Measurements from ENCODE around the gene TMEM63C. TPM values are rescaled to one million over a fixed set of nuclear protein-coding genes. Genes with fewer than 3 reads are reported as not detected.

The TMEM63C gene
- total RNA-seq, 1 experiment from 2014 or later = 0.77 TPM

GRCh38 chr14:77256694-77257093 is 75.1 kb downstream of the TMEM63C start:
- no peak for DNase-seq (ENCODE audit: low spot score)

- DNase-seq (ENCODE audit: low spot score) = no peak
Measured at GRCh38 chr14:77257700-77258099, 76.1 kb downstream of the TMEM63C start.

- no peak for DNase-seq (ENCODE audit: low spot score)
Measured at GRCh38 chr14:77258566-77258965, 77.0 kb downstream of the TMEM63C start.

GRCh38 chr14:77259025-77259715 is 77.6 kb downstream of the TMEM63C start:
- DNase-seq (ENCODE audit: low spot score) = no peak

- no peak for DNase-seq (ENCODE audit: low spot score)
Measured at GRCh38 chr14:77260199-77260598, 78.6 kb downstream of the TMEM63C start.

- DNase-seq (ENCODE audit: low spot score) = no peak
Measured at GRCh38 chr14:77260631-77261030, 79.0 kb downstream of the TMEM63C start.

GRCh38 chr14:77264466-77265186 is 83.0 kb downstream of the TMEM63C start:
- DNase-seq (ENCODE audit: low spot score) = no peak

GRCh38 chr14:77265187-77265515 is 83.6 kb downstream of the TMEM63C start:
- DNase-seq (ENCODE audit: low spot score) = no peak

GRCh38 chr14:77265561-77266335 is 84.2 kb downstream of the TMEM63C start:
- DNase-seq (ENCODE audit: low spot score) = no peak

- DNase-seq (ENCODE audit: low spot score) = no peak
Measured at GRCh38 chr14:77266336-77266735, 84.7 kb downstream of the TMEM63C start.

- DNase-seq (ENCODE audit: low spot score) = no peak
Measured at GRCh38 chr14:77267937-77268699, 86.5 kb downstream of the TMEM63C start.

GRCh38 chr14:77268989-77269600 is 87.5 kb downstream of the TMEM63C start:
- DNase-seq (ENCODE audit: low spot score) = no peak

GRCh38 chr14:77270361-77271112 is 88.9 kb downstream of the TMEM63C start:
- DNase-seq (ENCODE audit: low spot score) = no peak

- DNase-seq (ENCODE audit: low spot score) = no peak
Measured at GRCh38 chr14:77271113-77271710, 89.6 kb downstream of the TMEM63C start, which contains the start of gene NGB. NGB (minus strand) TSS chr14:77271206; CDS start chr14:77270937, 269 bp downstream.

- no peak for DNase-seq (ENCODE audit: low spot score)
Measured at GRCh38 chr14:77272261-77272660, 90.7 kb downstream of the TMEM63C start.

GRCh38 chr14:77273796-77274195 is 92.2 kb downstream of the TMEM63C start:
- DNase-seq (ENCODE audit: low spot score) = no peak

- DNase-seq (ENCODE audit: low spot score) = no peak
Measured at GRCh38 chr14:77275041-77275580, 93.5 kb downstream of the TMEM63C start.

- DNase-seq (ENCODE audit: low spot score) = no peak
Measured at GRCh38 chr14:77275601-77276017, 94.0 kb downstream of the TMEM63C start.

GRCh38 chr14:77276295-77276935 is 94.8 kb downstream of the TMEM63C start:
- no peak for DNase-seq (ENCODE audit: low spot score)

Data from H4 (cell line).